HG03378 (cell line): ENCODE data around the gene NDST4.

Experiments used
- ATAC-seq: cut with Tn5 transposase; IDR thresholded peaks from one replicate; pipeline ENCODE4 v1.9.1; 2021; ENCODE audit warnings: mild to moderate bottlenecking, moderate library complexity; ENCODE audit not compliant: unreplicated experiment

The NDST4 gene

GRCh38 chr4:115113506-115114106 is at the start of gene NDST4:
NDST4 (minus strand) TSS chr4:115113620; CDS start chr4:115077036, 36,584 bp downstream.
- ATAC-seq, result no peak

GRCh38 chr4:115159141-115159540 is 45.7 kb upstream of the NDST4 start:
- no peak for ATAC-seq

- ATAC-seq, result no peak
Observed at GRCh38 chr4:115158296-115158695, 44.9 kb upstream of the NDST4 start.

GRCh38 chr4:115154826-115155225 is 41.4 kb upstream of the NDST4 start:
- ATAC-seq, result no peak

GRCh38 chr4:115152965-115153364 is 39.5 kb upstream of the NDST4 start:
- no peak for ATAC-seq

- peak; percentile 46 for ATAC-seq
Observed at GRCh38 chr4:115152081-115152480, 38.7 kb upstream of the NDST4 start.

- ATAC-seq, result no peak
Observed at GRCh38 chr4:115149106-115149505, 35.7 kb upstream of the NDST4 start.

- ATAC-seq, result no peak
Observed at GRCh38 chr4:115145393-115146160, 32.2 kb upstream of the NDST4 start.

GRCh38 chr4:115128037-115128436 is 14.6 kb upstream of the NDST4 start:
- ATAC-seq, result no peak

- no peak for ATAC-seq
Observed at GRCh38 chr4:115126491-115126890, 13.1 kb upstream of the NDST4 start.

GRCh38 chr4:115121351-115122043 is 8.1 kb upstream of the NDST4 start:
- ATAC-seq, result no peak

GRCh38 chr4:115119804-115120352 is 6.5 kb upstream of the NDST4 start:
- no peak for ATAC-seq

- ATAC-seq, result no peak
Observed at GRCh38 chr4:115117651-115118050, 4.2 kb upstream of the NDST4 start.

GRCh38 chr4:115110191-115111181 is 2.9 kb downstream of the NDST4 start:
- ATAC-seq, result no peak

- no peak for ATAC-seq
Observed at GRCh38 chr4:115108850-115109249, 4.6 kb downstream of the NDST4 start.

GRCh38 chr4:115107411-115107810 is 6.0 kb downstream of the NDST4 start:
- no peak for ATAC-seq

GRCh38 chr4:115101675-115102074 is 11.7 kb downstream of the NDST4 start:
- no peak for ATAC-seq

GRCh38 chr4:115090483-115091075 is 22.8 kb downstream of the NDST4 start:
- peak; percentile 80 for ATAC-seq

GRCh38 chr4:115082633-115083032 is 30.8 kb downstream of the NDST4 start:
- ATAC-seq, result no peak

GRCh38 chr4:115076691-115077090 is 36.7 kb downstream of the NDST4 start:
- no peak for ATAC-seq
